Caco-2 (cell line): ENCODE data around the gene LPGAT1. TPM values are rescaled to one million over a fixed set of nuclear protein-coding genes. Genes with fewer than 3 reads are reported as not detected.

Experiments
- BruUV-seq: library from RNA; stranded (reverse); fragments of 400-500 nt; replicated peaks from 2 replicates; lab custom pipeline; 2021; lab: Mats Ljungman, UMichigan
- CTCF ChIA-PET: fragments of 300-600 bp; sonication (Branson Sonifier 250); formaldehyde crosslinking; loops from one replicate; lab custom pipeline; 2022; ENCODE audit warnings: antibody characterized with exemption; lab: Charles Lee
- POLR2A ChIA-PET: fragments of 300-600 bp; sonication (Branson Sonifier 250); formaldehyde crosslinking; loops from one replicate; lab custom pipeline; 2022; ENCODE audit warnings: antibody characterized with exemption; lab: Charles Lee
- DNase-seq, 2 experiments: peaks; one replicate each; pipeline versions ENCODE4 v3.0.0 to v3.0.0-alpha.2; 2020 to 2022
- H3K27me3 ChIP-seq: replicated peaks from 2 replicates; pipeline ENCODE4 v1.6.0; 2011; ENCODE audit warnings: low read length; ENCODE audit not compliant: control insufficient read depth, insufficient read depth
- H3K36me3 ChIP-seq: 2 replicates; pipeline ENCODE4 v1.5.1; 2011; ENCODE audit warnings: low read length; ENCODE audit not compliant: control insufficient read depth, insufficient read depth
- H3K4me1 ChIP-seq: fragments of 250-450 bp; sonication (Bioruptor Pico); 2 replicates; pipeline ENCODE4 v1.5.1; 2020; ENCODE audit warnings: mild to moderate bottlenecking
- H3K4me3 ChIP-seq: 2 replicates; pipeline ENCODE4 v1.5.1; 2011; ENCODE audit warnings: low read depth, mild to moderate bottlenecking, control low read depth, low read length
- H3K9me3 ChIP-seq: fragments of 250-450 bp; sonication (Bioruptor Pico); 2 replicates; pipeline ENCODE4 v1.5.1; 2020; ENCODE audit warnings: mild to moderate bottlenecking, moderate library complexity
- H3K27ac Mint-ChIP-seq: one replicate; pipeline ENCODE4 v1.8.0; 2022; ENCODE audit warnings: mixed read lengths; ENCODE audit not compliant: unreplicated experiment
- H3K27me3 Mint-ChIP-seq: one replicate; pipeline ENCODE4 v1.8.0; 2022; ENCODE audit warnings: mixed read lengths; ENCODE audit not compliant: insufficient read depth, unreplicated experiment
- H3K36me3 Mint-ChIP-seq: one replicate; pipeline ENCODE4 v1.8.0; 2022; ENCODE audit warnings: mild to moderate bottlenecking, mixed read lengths; ENCODE audit not compliant: insufficient read depth, unreplicated experiment
- H3K4me1 Mint-ChIP-seq: one replicate; pipeline ENCODE4 v1.8.0; 2022; ENCODE audit warnings: low read depth, mixed read lengths; ENCODE audit not compliant: unreplicated experiment
- H3K4me3 Mint-ChIP-seq: one replicate; pipeline ENCODE4 v1.8.0; 2022; ENCODE audit warnings: mild to moderate bottlenecking, moderate library complexity, mixed read lengths; ENCODE audit not compliant: unreplicated experiment
- H3K9me3 Mint-ChIP-seq: one replicate; pipeline ENCODE4 v1.8.0; 2022; ENCODE audit warnings: mixed read lengths; ENCODE audit not compliant: unreplicated experiment
- CTCF ChIP-seq, 2 experiments: fragments of 200-600 bp in 1 of 2; IDR thresholded peaks; 1 replicate in 1 of 2; 2 replicates in 1 of 2; pipeline versions ENCODE4 v1.5.1 to v1.8.0; 2011 to 2022; ENCODE audit warnings: antibody characterized with exemption in 1 of 2, control low read depth in 1 of 2, inconsistent platforms in 1 of 2, low read depth in 1 of 2, low read length in 1 of 2, mild to moderate bottlenecking in 1 of 2, moderate library complexity in 1 of 2; ENCODE audit not compliant: insufficient read depth in 1 of 2, severe bottlenecking in 1 of 2, unreplicated experiment in 1 of 2
- intact Hi-C: fragments of 100-400 bp; cut with micrococcal nuclease; formaldehyde crosslinking; loops from one replicate; pipeline ENCODE4 v1.10.0; 2022; ENCODE audit not compliant: unreplicated experiment
- total RNA-seq: library from RNA; stranded (reverse); gene quantifications from 2 replicates; pipeline ENCODE4 v1.2.3, GENCODE V29; 2022

The LPGAT1 gene
- total RNA-seq, 1 experiment from 2014 or later = 25.6 TPM

- H3K4me3 ChIP-seq = no peak overlapping the region
- intact Hi-C loops = no loop called here
- H3K27ac Mint-ChIP-seq = no peak overlapping the region
- H3K36me3 Mint-ChIP-seq = no peaks in the 10 kb centered on the region
- H3K9me3 ChIP-seq = peaks cover 3% of the 10 kb centered on the region; the same call in 1 of the 2 replicates
- ChIA-PET CTCF (no interaction called here), POLR2A (no interaction called here)
- H3K9me3 Mint-ChIP-seq = no peaks in the 10 kb centered on the region
- no TSS peak for BruUV-seq
- H3K4me1 Mint-ChIP-seq = no peaks in the 10 kb centered on the region
- H3K36me3 ChIP-seq = no peaks in the 10 kb centered on the region
- H3K27me3 ChIP-seq = no peaks in the 10 kb centered on the region
- H3K27me3 Mint-ChIP-seq = peaks cover 2% of the 10 kb centered on the region
- no peak overlapping the region for H3K4me3 Mint-ChIP-seq
- H3K4me1 ChIP-seq = no peaks in the 10 kb centered on the region
- no peak for DNase-seq
- TF ChIP-seq CTCF (IDR thresholded peaks at IDR 0.05; ENCODE audit: insufficient read depth in 1 of 2, low read depth in 1 of 2, low read length in 1 of 2, severe bottlenecking in 1 of 2, unreplicated experiment in 1 of 2) = no peak
Observed at GRCh38 chr1:211870156-211870555, 39.6 kb upstream of the LPGAT1 start.

DNA sequence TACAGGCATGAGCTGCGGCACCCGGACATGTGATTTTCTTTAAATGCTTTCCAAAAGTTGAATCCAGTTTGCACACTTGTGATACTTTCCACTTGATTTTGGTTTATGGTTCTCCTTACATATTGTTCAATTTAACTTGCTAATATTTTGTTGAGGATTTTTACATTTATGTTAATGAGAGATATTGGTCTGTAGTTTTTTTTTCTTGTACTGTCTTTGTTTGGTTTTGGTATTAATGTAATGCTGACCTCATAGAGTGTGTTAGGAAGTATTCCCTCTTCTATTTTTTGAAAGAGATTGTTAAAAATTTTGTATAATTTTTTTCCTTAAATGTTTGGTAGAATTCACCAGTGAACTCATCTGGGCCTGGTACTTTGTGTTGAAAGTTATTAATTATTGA lies 34.6 kb upstream of the LPGAT1 start:
- Histone ChIP-seq H3K4me1 (no peaks in the 10 kb centered on the region), H3K4me3 (no peak overlapping the region), H3K36me3 (no peaks in the 10 kb centered on the region), H3K27me3 (no peaks in the 10 kb centered on the region), H3K9me3 (peaks cover 3% of the 10 kb centered on the region; the same call in 1 of the 2 replicates)
- intact Hi-C loops = no loop called here
- no peaks in the 10 kb centered on the region for H3K4me1 Mint-ChIP-seq
- no peaks in the 10 kb centered on the region for H3K36me3 Mint-ChIP-seq
- TF ChIP-seq CTCF (IDR thresholded peaks at IDR 0.05; ENCODE audit: insufficient read depth in 1 of 2, low read depth in 1 of 2, low read length in 1 of 2, severe bottlenecking in 1 of 2, unreplicated experiment in 1 of 2) = no peak
- H3K9me3 Mint-ChIP-seq = peaks cover 5% of the 10 kb centered on the region
- POLR2A ChIA-PET = no interaction called here
- CTCF ChIA-PET = interaction anchor here (0.6 kb wide), 1 partner anchor 44 kb away, joined by 5 read pairs; no protein-coding TSS in a partner anchor
- BruUV-seq = no TSS peak
- H3K4me3 Mint-ChIP-seq = no peak overlapping the region
- DNase-seq = no peak
- H3K27ac Mint-ChIP-seq = no peak overlapping the region
- H3K27me3 Mint-ChIP-seq = peaks cover 2% of the 10 kb centered on the region

DNA sequence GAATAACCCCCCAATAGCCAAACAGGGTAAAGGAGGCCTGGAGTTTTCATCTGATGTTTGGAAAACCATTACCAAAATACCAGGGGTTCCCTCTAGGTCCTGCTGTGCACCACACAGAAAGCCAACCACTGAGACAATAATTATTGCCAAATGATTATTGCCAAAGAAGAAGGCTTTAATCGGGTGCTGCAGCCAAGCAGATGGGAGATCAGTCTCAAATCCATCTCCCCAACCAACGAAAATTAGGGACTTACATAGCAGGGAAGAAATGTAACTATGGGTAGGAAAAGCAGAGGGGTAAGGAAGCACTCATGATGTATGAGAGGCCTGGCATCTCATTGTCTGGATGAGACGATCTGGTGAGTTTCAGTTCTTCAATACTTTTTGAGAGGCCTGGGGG lies 28.8 kb upstream of the LPGAT1 start:
- no peaks in the 10 kb centered on the region for H3K4me1 ChIP-seq
- H3K27ac Mint-ChIP-seq = no peak overlapping the region
- ChIA-PET POLR2A (no interaction called here), CTCF (no interaction called here)
- no TSS peak for BruUV-seq
- no peaks in the 10 kb centered on the region for H3K36me3 ChIP-seq
- H3K4me1 Mint-ChIP-seq = no peaks in the 10 kb centered on the region
- peaks cover 9% of the 10 kb centered on the region; the same call in 1 of the 2 replicates for H3K9me3 ChIP-seq
- no peak for DNase-seq
- intact Hi-C loops = no loop called here
- no peaks in the 10 kb centered on the region for H3K36me3 Mint-ChIP-seq
- no peak overlapping the region for H3K4me3 ChIP-seq
- no peaks in the 10 kb centered on the region for H3K27me3 Mint-ChIP-seq
- H3K9me3 Mint-ChIP-seq = peaks cover 22% of the 10 kb centered on the region
- no peak overlapping the region for H3K4me3 Mint-ChIP-seq
- H3K27me3 ChIP-seq = no peaks in the 10 kb centered on the region
- TF ChIP-seq CTCF (IDR thresholded peaks at IDR 0.05; ENCODE audit: insufficient read depth in 1 of 2, low read depth in 1 of 2, low read length in 1 of 2, severe bottlenecking in 1 of 2, unreplicated experiment in 1 of 2) = no peak
